ENCODE measurements around the gene ZBTB16. TPM values are rescaled to one million over a fixed set of nuclear protein-coding genes. Genes with fewer than 3 reads are reported as not detected.

Gene ZBTB16
- total and polyA plus RNA-seq, 7 donors = 9.9 to 197 (median 99.5) TPM

- no peak overlapping the region for H3K4me3 ChIP-seq
- no peaks in the 10 kb centered on the region for H3K36me3 ChIP-seq
- DNase-seq = peak; percentile 84
- no peaks in the 10 kb centered on the region for H3K27me3 ChIP-seq
- TF ChIP-seq CTCF (IDR thresholded peaks at IDR 0.05) (peak; percentile 52 to 66 (median 66)), EP300 (IDR thresholded peaks at IDR 0.05) (no peak), POLR2A (IDR thresholded peaks at IDR 0.05) (no peak), POLR2AphosphoS5 (IDR thresholded peaks at IDR 0.05) (peak in 2 of 4 donors; percentile 61 to 75)
- peaks cover 0 to 48% (median 29%) of the 10 kb centered on the region in 4 donors for H3K4me1 ChIP-seq
- no peaks in the 10 kb centered on the region for H3K9me3 ChIP-seq
- WGBS, 2 donors = 7 to 23% methylated on average over 9 of the region's 9 CpGs
- peak overlapping the region in 1 of 4 donors; percentile 85 for H3K27ac ChIP-seq
- intact Hi-C loops (cut with DNase I) = loop anchor here (1.0 kb wide), 2 partner anchors 269 to 367 kb away; no protein-coding TSS in a partner anchor
These were observed 203.4 kb downstream of the ZBTB16 start for GRCh38 chr11:114262681-114263512.

- Histone ChIP-seq H3K36me3 (no peaks in the 10 kb centered on the region), H3K4me1 (peaks cover 0 to 40% (median 22%) of the 10 kb centered on the region in 4 donors), H3K27me3 (no peaks in the 10 kb centered on the region), H3K27ac (no peak overlapping the region), H3K4me3 (no peak overlapping the region), H3K9me3 (no peaks in the 10 kb centered on the region)
- WGBS, 2 donors = 53 to 68% methylated on average over 7 of the region's 7 CpGs
- intact Hi-C loops (cut with DNase I) = no loop called here
- no peak for DNase-seq
- peak in 1 of 4 donors; percentile 26 for TF ChIP-seq POLR2AphosphoS5 (IDR thresholded peaks at IDR 0.05)
- TF ChIP-seq POLR2A (IDR thresholded peaks at IDR 0.05) = no peak
These were observed 204.1 kb downstream of the ZBTB16 start for GRCh38 chr11:114263513-114264170.

- intact Hi-C loops (cut with DNase I) = no loop called here
- no peak for DNase-seq
- no peaks in the 10 kb centered on the region for H3K36me3 ChIP-seq
- H3K4me3 ChIP-seq = no peak overlapping the region
- WGBS, 2 donors = 81 to 86% methylated on average over 2 of the region's 2 CpGs
- H3K27me3 ChIP-seq = no peaks in the 10 kb centered on the region
- TF ChIP-seq CTCF (IDR thresholded peaks at IDR 0.05) = no peak
- TF ChIP-seq POLR2AphosphoS5 (IDR thresholded peaks at IDR 0.05) = no peak
- no peak for TF ChIP-seq POLR2A (IDR thresholded peaks at IDR 0.05)
- no peak for TF ChIP-seq EP300 (IDR thresholded peaks at IDR 0.05)
- H3K9me3 ChIP-seq = no peaks in the 10 kb centered on the region
- H3K27ac ChIP-seq = no peak overlapping the region
- peaks cover 0 to 33% (median 14%) of the 10 kb centered on the region in 4 donors for H3K4me1 ChIP-seq
These were observed 204.9 kb downstream of the ZBTB16 start for GRCh38 chr11:114264381-114264780.

- Histone ChIP-seq H3K9me3 (no peaks in the 10 kb centered on the region), H3K27ac (no peak overlapping the region), H3K27me3 (no peaks in the 10 kb centered on the region), H3K36me3 (no peaks in the 10 kb centered on the region), H3K4me1 (peaks cover 0 to 24% (median 7%) of the 10 kb centered on the region in 4 donors), H3K4me3 (no peak overlapping the region)
- 81% methylated on average over 8 of the region's 8 CpGs for WGBS, 2 donors
- no peak for DNase-seq
- TF ChIP-seq POLR2A (IDR thresholded peaks at IDR 0.05) (no peak), CTCF (IDR thresholded peaks at IDR 0.05) (no peak), POLR2AphosphoS5 (IDR thresholded peaks at IDR 0.05) (peak in 1 of 4 donors; percentile 22)
- intact Hi-C loops (cut with DNase I) = no loop called here
These were observed 205.8 kb downstream of the ZBTB16 start for GRCh38 chr11:114265122-114265878.

Data from sigmoid colon (tissue), 7 donors.